A549 treated with AZD2906 at 1 μM for 4 hours (cell line): ENCODE data around the gene PLCE1. TPM values are rescaled to one million over a fixed set of nuclear protein-coding genes. Genes with fewer than 3 reads are reported as not detected.

Experiments
- total RNA-seq: library from RNA; stranded (reverse); fragments of 200-300 nt; extraction: Qiagen RNA extraction; gene quantifications from 5 replicates; pipeline ENCODE4 v1.2.3, GENCODE V29; 2022

Gene PLCE1
- 6.8 to 8.8 TPM (median 8.0 TPM) in 5 replicates for total RNA-seq

DNA sequence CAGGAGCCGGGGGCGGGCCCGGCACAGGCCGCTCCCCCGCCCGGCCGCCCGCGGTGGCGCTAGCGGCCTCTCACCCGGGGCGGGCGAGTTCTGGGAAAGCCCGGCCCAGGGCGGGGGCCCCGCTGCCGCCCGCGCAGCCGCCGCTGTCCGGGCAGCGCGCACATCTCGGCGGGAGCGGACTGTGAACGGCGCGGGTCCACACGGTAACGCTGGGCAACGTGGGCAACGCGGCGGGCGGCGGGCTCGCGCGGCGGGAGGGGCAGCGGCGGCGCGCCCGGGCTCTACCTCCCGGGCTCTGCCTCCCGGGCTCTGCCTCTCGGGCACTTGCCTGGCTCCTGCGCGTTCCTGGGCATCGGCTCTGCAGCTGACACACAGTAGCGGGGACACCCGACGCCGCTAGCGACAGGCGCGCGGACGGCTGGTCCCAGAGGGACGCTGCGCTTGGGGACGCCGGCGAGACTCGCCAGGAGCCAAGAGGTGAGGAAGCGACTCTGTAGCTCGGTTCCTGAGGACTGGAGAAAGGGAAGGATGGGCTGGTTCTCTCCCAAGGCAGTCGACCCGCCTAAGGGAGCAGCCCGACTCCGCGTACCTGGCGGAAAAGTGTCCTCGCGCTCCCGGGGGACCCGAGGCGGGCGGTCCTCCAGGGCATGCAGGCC lies at the start of gene PLCE1:
Gene PLCE1 (plus strand): TSS at position 150 of the 656 bp plus-strand sequence. CDS start 37,116 bp downstream, outside the sequence.

Other genes with a start within 250 kb of the PLCE1 start
- not detected in 5 replicates for gene LGI1, start 236.0 kb upstream of the PLCE1 start, total RNA-seq
- 7.7 to 9.0 TPM (median 8.4 TPM) in 5 replicates for gene SLC35G1, start 100.0 kb upstream of the PLCE1 start, total RNA-seq